Activated T-cell treated with anti-CD3 and anti-CD28 coated beads, Interleukin-2, amount 50 U/mL, for 72 hours (primary cell): ENCODE results near the gene PEX7. TPM values are rescaled to one million over a fixed set of nuclear protein-coding genes. Genes with fewer than 3 reads are reported as not detected.

ENCODE experiments used
- ATAC-seq, 2 donors: fragments of 150-1000 bp; cut with Tn5 transposase; replicated peaks in 1 of 2; 2 replicates each; pipeline ENCODE4 v1.10.0; 2021; ENCODE audit warnings: moderate library complexity in 2 of 2, mild to moderate bottlenecking in 1 of 2
- DNase-seq, 2 donors: peaks; one replicate each; pipeline ENCODE4 v3.0.0; 2021 to 2022; ENCODE audit warnings: mixed read lengths in 1 of 2
- H3K27ac Mint-ChIP-seq: one replicate; pipeline ENCODE4 v1.8.0; 2022; ENCODE audit warnings: mild to moderate bottlenecking, moderate library complexity, mixed read lengths
- H3K27me3 Mint-ChIP-seq: one replicate; pipeline ENCODE4 v1.8.0; 2022; ENCODE audit warnings: low read depth, mixed read lengths
- H3K36me3 Mint-ChIP-seq, 2 donors: one replicate each; pipeline ENCODE4 v1.8.0; 2022; ENCODE audit warnings: mixed read lengths in 2 of 2, mild to moderate bottlenecking in 1 of 2; ENCODE audit not compliant: insufficient read depth in 2 of 2
- H3K4me1 Mint-ChIP-seq: one replicate; pipeline ENCODE4 v1.8.0; 2022; ENCODE audit warnings: low read depth, mixed read lengths
- H3K4me3 Mint-ChIP-seq, 2 donors: one replicate each; pipeline ENCODE4 v1.8.0; 2022; ENCODE audit warnings: mild to moderate bottlenecking in 2 of 2, mixed read lengths in 2 of 2, moderate library complexity in 2 of 2
- H3K9me3 Mint-ChIP-seq, 2 donors: one replicate each; pipeline ENCODE4 v1.8.0; 2022; ENCODE audit warnings: mixed read lengths in 2 of 2
- total RNA-seq, 2 donors: library from RNA; stranded (reverse); gene quantifications; one replicate each; pipeline ENCODE4 v1.2.3, GENCODE V29; 2022

The PEX7 gene
- total RNA-seq: 1 to 10 TPM; 3.8 to 4.9 TPM

GRCh38 chr6:136822376-136823127, at the start of gene PEX7:
PEX7 (plus strand) TSS chr6:136822592; CDS start chr6:136822666, 74 bp downstream.
- peaks cover 2 to 8% of the 10 kb centered on the region in 2 donors for H3K36me3 Mint-ChIP-seq
- H3K4me1 Mint-ChIP-seq: peaks cover 35% of the 10 kb centered on the region
- H3K9me3 Mint-ChIP-seq: no peaks in the 10 kb centered on the region
- H3K27me3 Mint-ChIP-seq: no peaks in the 10 kb centered on the region
- H3K27ac Mint-ChIP-seq: peak within 1 kb of the TSS; percentile 97
- peak within 1 kb of the TSS; percentile 96 to 100 for H3K4me3 Mint-ChIP-seq
- ATAC-seq: peak; percentile 96
- DNase-seq: peak; percentile 89 to 91

- peaks cover 3 to 5% of the 10 kb centered on the region in 2 donors for H3K36me3 Mint-ChIP-seq
- ATAC-seq: peak; percentile 73 to 75
- peak overlapping the region; percentile 18 to 72 for H3K4me3 Mint-ChIP-seq
- H3K4me1 Mint-ChIP-seq: peaks cover 52% of the 10 kb centered on the region
- H3K27ac Mint-ChIP-seq: peak overlapping the region; percentile 54
- H3K9me3 Mint-ChIP-seq: peaks cover 2 to 3% of the 10 kb centered on the region in 2 donors
- no peaks in the 10 kb centered on the region for H3K27me3 Mint-ChIP-seq
- no peak for DNase-seq
Measured at GRCh38 chr6:136772685-136773472, 49.5 kb upstream of the PEX7 start.

DNA sequence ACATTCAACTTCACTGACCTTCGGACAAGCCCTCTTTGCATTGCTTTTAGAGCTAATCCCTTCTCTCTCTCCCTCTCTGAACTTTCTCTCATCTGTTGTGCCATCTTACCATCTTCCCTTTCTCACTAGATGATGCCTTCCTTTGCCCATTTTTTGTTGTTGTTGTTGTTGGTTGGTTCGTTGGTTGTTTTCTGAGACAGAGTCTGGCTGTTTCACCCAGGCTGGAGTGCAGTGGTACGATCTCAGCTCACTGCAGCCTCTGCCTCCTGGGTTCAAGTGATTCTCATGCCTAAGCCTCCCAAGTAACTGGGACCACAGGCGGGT, 49.0 kb upstream of the PEX7 start:
- H3K4me3 Mint-ChIP-seq: peak overlapping the region; percentile 18 to 25
- H3K9me3 Mint-ChIP-seq: peaks cover 2 to 3% of the 10 kb centered on the region in 2 donors
- H3K4me1 Mint-ChIP-seq: peaks cover 49% of the 10 kb centered on the region
- peaks cover 3 to 5% of the 10 kb centered on the region in 2 donors for H3K36me3 Mint-ChIP-seq
- H3K27ac Mint-ChIP-seq: no peak overlapping the region
- DNase-seq (no peak), ATAC-seq (no peak)
- H3K27me3 Mint-ChIP-seq: no peaks in the 10 kb centered on the region

- Mint-ChIP-seq H3K4me1 (peaks cover 49% of the 10 kb centered on the region), H3K4me3 (peak overlapping the region; percentile 43 to 85), H3K27me3 (no peaks in the 10 kb centered on the region), H3K27ac (peak overlapping the region; percentile 80), H3K36me3 (peaks cover 3 to 5% of the 10 kb centered on the region in 2 donors), H3K9me3 (peaks cover 2 to 3% of the 10 kb centered on the region in 2 donors)
- DNase-seq (no peak), ATAC-seq (peak in 1 of 2 donors; percentile 40)
Measured at GRCh38 chr6:136774228-136775041, 48.0 kb upstream of the PEX7 start.

- H3K4me3 Mint-ChIP-seq: peak overlapping the region; percentile 43 to 85
- ATAC-seq: no peak
- peak overlapping the region; percentile 80 for H3K27ac Mint-ChIP-seq
- H3K9me3 Mint-ChIP-seq: peaks cover 2 to 3% of the 10 kb centered on the region in 2 donors
- no peak for DNase-seq
- peaks cover 3 to 5% of the 10 kb centered on the region in 2 donors for H3K36me3 Mint-ChIP-seq
- no peaks in the 10 kb centered on the region for H3K27me3 Mint-ChIP-seq
- H3K4me1 Mint-ChIP-seq: peaks cover 49% of the 10 kb centered on the region
Measured at GRCh38 chr6:136775081-136775480, 47.3 kb upstream of the PEX7 start.

- H3K9me3 Mint-ChIP-seq: peaks cover 2 to 3% of the 10 kb centered on the region in 2 donors
- no peak overlapping the region for H3K27ac Mint-ChIP-seq
- DNase-seq (no peak), ATAC-seq (no peak)
- peaks cover 3 to 5% of the 10 kb centered on the region in 2 donors for H3K36me3 Mint-ChIP-seq
- H3K4me3 Mint-ChIP-seq: peak overlapping the region in 1 of 2 donors; percentile 12
- H3K27me3 Mint-ChIP-seq: no peaks in the 10 kb centered on the region
- peaks cover 49% of the 10 kb centered on the region for H3K4me1 Mint-ChIP-seq
Measured at GRCh38 chr6:136775548-136775947, 46.8 kb upstream of the PEX7 start.

GRCh38 chr6:136777651-136778050, 44.7 kb upstream of the PEX7 start:
- H3K4me3 Mint-ChIP-seq: no peak overlapping the region
- peaks cover 2 to 3% of the 10 kb centered on the region in 2 donors for H3K9me3 Mint-ChIP-seq
- peaks cover 3 to 5% of the 10 kb centered on the region in 2 donors for H3K36me3 Mint-ChIP-seq
- peaks cover 41% of the 10 kb centered on the region for H3K4me1 Mint-ChIP-seq
- DNase-seq: no peak
- no peaks in the 10 kb centered on the region for H3K27me3 Mint-ChIP-seq
- ATAC-seq: no peak
- no peak overlapping the region for H3K27ac Mint-ChIP-seq

DNA sequence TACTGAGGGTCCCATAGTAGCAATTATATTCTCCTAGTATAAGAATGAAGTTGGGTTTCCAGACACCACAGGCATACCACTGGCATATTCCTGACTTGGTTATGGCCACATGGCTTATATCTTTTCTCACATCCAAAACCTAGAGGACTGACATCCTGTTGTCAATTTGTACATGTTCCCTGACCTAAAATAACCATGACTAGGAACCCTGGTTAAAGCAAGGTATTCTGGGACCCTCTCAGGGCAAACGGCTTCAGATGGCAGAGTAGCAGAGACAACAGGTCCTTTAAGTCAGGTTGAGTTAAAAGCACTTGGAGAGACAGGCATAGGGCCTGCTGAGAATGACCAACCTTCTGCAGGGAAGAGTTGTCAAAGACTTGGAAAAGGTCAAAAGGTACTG, 42.7 kb upstream of the PEX7 start:
- no peak overlapping the region for H3K27ac Mint-ChIP-seq
- ATAC-seq: no peak
- no peaks in the 10 kb centered on the region for H3K27me3 Mint-ChIP-seq
- DNase-seq: no peak
- peaks cover 41% of the 10 kb centered on the region for H3K4me1 Mint-ChIP-seq
- peaks cover 0 to 5% of the 10 kb centered on the region in 2 donors for H3K36me3 Mint-ChIP-seq
- H3K9me3 Mint-ChIP-seq: no peaks in the 10 kb centered on the region
- no peak overlapping the region for H3K4me3 Mint-ChIP-seq

- no peak overlapping the region for H3K4me3 Mint-ChIP-seq
- ATAC-seq (no peak), DNase-seq (no peak)
- peak overlapping the region; percentile 33 for H3K27ac Mint-ChIP-seq
- H3K27me3 Mint-ChIP-seq: no peaks in the 10 kb centered on the region
- no peaks in the 10 kb centered on the region for H3K9me3 Mint-ChIP-seq
- peaks cover 0 to 7% of the 10 kb centered on the region in 2 donors for H3K36me3 Mint-ChIP-seq
- peaks cover 42% of the 10 kb centered on the region for H3K4me1 Mint-ChIP-seq
Measured at GRCh38 chr6:136780972-136781371, 41.4 kb upstream of the PEX7 start.

DNA sequence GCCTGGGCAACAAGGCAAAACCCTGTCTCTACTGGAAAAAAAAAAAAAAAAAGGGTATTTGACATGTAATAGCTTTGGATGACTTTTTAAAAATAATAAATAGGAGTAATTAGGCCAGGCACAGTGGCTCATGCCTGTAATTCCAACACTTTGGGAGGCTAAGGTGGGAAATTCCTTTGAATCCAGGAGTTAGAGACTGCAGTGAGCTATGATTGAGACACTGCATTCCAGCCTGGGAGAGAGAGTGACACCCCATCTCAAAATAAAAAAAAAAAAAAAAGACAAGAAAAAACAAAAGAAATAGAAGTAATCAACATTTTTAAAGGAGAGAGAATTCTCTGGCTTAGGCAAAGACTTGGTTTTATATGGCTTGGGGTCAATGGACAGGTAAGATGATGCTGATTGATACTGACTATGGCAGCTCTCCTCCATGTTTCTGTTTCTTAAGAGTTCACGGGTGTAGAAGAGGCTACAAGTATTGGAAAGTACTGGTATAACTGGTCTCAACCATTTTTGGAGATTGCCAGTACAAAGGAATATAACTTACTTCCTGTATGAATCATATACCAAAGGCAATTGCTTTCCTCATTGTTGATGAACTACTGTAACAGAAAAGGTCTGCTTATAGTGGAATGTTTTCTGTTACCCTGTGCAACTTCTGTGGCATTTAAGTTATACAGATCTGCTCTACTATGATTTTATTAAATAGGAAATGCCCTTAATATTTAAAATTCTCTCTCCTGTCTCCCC, 40.2 kb upstream of the PEX7 start:
- peak overlapping the region; percentile 86 for H3K27ac Mint-ChIP-seq
- H3K9me3 Mint-ChIP-seq: no peaks in the 10 kb centered on the region
- H3K4me3 Mint-ChIP-seq: peak overlapping the region; percentile 37 to 60
- peak; percentile 75 to 84 for ATAC-seq
- peaks cover 0 to 7% of the 10 kb centered on the region in 2 donors for H3K36me3 Mint-ChIP-seq
- no peak for DNase-seq
- no peaks in the 10 kb centered on the region for H3K27me3 Mint-ChIP-seq
- H3K4me1 Mint-ChIP-seq: peaks cover 53% of the 10 kb centered on the region

- H3K4me3 Mint-ChIP-seq: peak overlapping the region; percentile 37 to 94
- H3K36me3 Mint-ChIP-seq: peaks cover 0 to 7% of the 10 kb centered on the region in 2 donors
- no peak overlapping the region for H3K27ac Mint-ChIP-seq
- no peak for ATAC-seq
- no peaks in the 10 kb centered on the region for H3K9me3 Mint-ChIP-seq
- H3K27me3 Mint-ChIP-seq: no peaks in the 10 kb centered on the region
- no peak for DNase-seq
- H3K4me1 Mint-ChIP-seq: peaks cover 61% of the 10 kb centered on the region
Measured at GRCh38 chr6:136783021-136783420, 39.4 kb upstream of the PEX7 start.
